Esophagus muscularis mucosa (tissue), 3 donors: ENCODE data around the gene ZBTB1.

Source experiments
- POLR2A ChIP-seq: fragments of 450-650 bp; IDR thresholded peaks from one replicate; pipeline ENCODE4 v1.6.1; 2017; ENCODE audit warnings: antibody characterized with exemption, moderate library complexity, mild to moderate bottlenecking, low read depth
- TF ChIP-seq, protein P1 (sequence below), 3 experiments: fragments of 200-600 bp in 2 of 3; fragments of 450-650 bp in 1 of 3; sonication (generic) in 2 of 3; IDR thresholded peaks; one replicate each; pipeline ENCODE4 v1.5.1; 2017 to 2019; ENCODE audit warnings: antibody characterized with exemption in 3 of 3, mild to moderate bottlenecking in 2 of 3, moderate library complexity in 1 of 3

DNA sequence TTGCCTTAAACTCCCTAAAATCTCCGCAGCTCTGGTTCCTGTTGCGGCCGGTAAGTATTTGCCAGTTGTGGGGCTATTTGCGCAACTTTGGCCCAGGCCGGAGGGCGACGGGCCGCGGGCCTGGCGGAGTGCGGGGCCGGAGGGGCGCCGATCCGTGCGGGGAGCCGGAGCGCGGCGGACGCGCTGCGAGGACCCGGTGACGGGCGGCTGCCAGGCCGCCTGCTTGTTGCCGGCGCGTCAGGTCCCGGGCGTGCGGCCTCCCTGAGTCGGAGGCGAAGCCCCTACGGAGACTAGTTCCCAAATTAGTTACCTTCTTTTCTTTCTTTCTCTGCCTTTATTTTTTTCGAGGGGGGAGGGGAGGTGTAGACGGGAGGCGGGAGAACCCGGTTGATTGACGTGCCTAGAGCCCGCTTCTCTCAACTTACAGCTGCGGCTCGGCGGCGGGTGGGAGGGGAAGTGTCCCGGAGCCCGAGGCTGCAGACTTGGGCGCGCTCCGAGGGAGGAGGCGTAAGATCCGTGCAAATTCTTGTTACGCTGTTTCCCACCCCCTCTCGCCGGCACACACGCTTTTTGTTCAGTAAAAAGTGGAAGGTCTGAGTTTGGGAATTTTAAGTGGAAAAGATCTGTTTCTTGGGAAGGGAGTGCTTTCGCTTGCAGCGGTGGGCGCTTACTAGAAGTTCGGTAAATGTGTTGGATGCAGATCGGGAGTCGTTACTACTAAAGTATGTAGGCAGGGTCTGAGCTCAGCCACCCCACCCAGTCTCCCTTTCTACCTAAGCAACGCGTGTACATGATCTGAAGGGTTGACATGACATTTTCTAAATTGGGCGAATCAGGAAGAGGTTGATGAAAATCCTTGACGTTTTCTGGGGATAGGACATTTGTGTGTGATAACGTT lies 576 bp downstream of the ZBTB1 start:
- TF ChIP-seq, protein P1, sequence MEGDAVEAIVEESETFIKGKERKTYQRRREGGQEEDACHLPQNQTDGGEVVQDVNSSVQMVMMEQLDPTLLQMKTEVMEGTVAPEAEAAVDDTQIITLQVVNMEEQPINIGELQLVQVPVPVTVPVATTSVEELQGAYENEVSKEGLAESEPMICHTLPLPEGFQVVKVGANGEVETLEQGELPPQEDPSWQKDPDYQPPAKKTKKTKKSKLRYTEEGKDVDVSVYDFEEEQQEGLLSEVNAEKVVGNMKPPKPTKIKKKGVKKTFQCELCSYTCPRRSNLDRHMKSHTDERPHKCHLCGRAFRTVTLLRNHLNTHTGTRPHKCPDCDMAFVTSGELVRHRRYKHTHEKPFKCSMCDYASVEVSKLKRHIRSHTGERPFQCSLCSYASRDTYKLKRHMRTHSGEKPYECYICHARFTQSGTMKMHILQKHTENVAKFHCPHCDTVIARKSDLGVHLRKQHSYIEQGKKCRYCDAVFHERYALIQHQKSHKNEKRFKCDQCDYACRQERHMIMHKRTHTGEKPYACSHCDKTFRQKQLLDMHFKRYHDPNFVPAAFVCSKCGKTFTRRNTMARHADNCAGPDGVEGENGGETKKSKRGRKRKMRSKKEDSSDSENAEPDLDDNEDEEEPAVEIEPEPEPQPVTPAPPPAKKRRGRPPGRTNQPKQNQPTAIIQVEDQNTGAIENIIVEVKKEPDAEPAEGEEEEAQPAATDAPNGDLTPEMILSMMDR (IDR thresholded peaks at IDR 0.05): peak in 1 of 3 experiments; percentile 3
- no peak for TF ChIP-seq POLR2A
